ENCODE measurements around the gene UBA5. TPM values are rescaled to one million over a fixed set of nuclear protein-coding genes. Genes with fewer than 3 reads are reported as not detected.

Gene UBA5
- total RNA-seq, 1 donor from 2014 or later = 17.2 TPM

GRCh38 chr3:132654721-132655120 is 5.4 kb upstream of the UBA5 start:
- no peak for ATAC-seq

- no peak for ATAC-seq
Observed at GRCh38 chr3:132655471-132655870, 4.7 kb upstream of the UBA5 start.

- no peak for ATAC-seq
Observed at GRCh38 chr3:132657869-132658747, 2.0 kb upstream of the UBA5 start.

GRCh38 chr3:132659000-132659364 is 1.1 kb upstream of the UBA5 start:
- no peak for ATAC-seq

- peak; percentile 71 for ATAC-seq
Observed at GRCh38 chr3:132659365-132660051, 621 bp upstream of the UBA5 start, which contains the start of gene ACAD11. ACAD11 (minus strand) TSS chr3:132659809; CDS start chr3:132659751, 58 bp downstream.

GRCh38 chr3:132660811-132661070 is 612 bp downstream of the UBA5 start:
- peak; percentile 54 for ATAC-seq

GRCh38 chr3:132661101-132661500 is 972 bp downstream of the UBA5 start:
- no peak for ATAC-seq

GRCh38 chr3:132662212-132662611 is 2.1 kb downstream of the UBA5 start:
- no peak for ATAC-seq

- no peak for ATAC-seq
Observed at GRCh38 chr3:132665230-132665745, 5.2 kb downstream of the UBA5 start.

- ATAC-seq = no peak
Observed at GRCh38 chr3:132669256-132669777, 9.2 kb downstream of the UBA5 start.

GRCh38 chr3:132675408-132675807 is 15.3 kb downstream of the UBA5 start:
- ATAC-seq = no peak

- no peak for ATAC-seq
Observed at GRCh38 chr3:132679911-132680310, 19.8 kb downstream of the UBA5 start.

GRCh38 chr3:132681421-132681820 is 21.3 kb downstream of the UBA5 start:
- no peak for ATAC-seq

GRCh38 chr3:132682201-132682600 is 22.1 kb downstream of the UBA5 start:
- ATAC-seq = no peak

- ATAC-seq = no peak
Observed at GRCh38 chr3:132690040-132690439, 29.9 kb downstream of the UBA5 start.

- no peak for ATAC-seq
Observed at GRCh38 chr3:132694991-132695390, 34.9 kb downstream of the UBA5 start.

- no peak for ATAC-seq
Observed at GRCh38 chr3:132695422-132695821, 35.3 kb downstream of the UBA5 start.

GRCh38 chr3:132703733-132704132 is 43.6 kb downstream of the UBA5 start:
- no peak for ATAC-seq

GRCh38 chr3:132709761-132710160 is 49.6 kb downstream of the UBA5 start:
- no peak for ATAC-seq

GRCh38 chr3:132710311-132710710 is 50.2 kb downstream of the UBA5 start:
- ATAC-seq = no peak

GRCh38 chr3:132713977-132714727 is 54.0 kb downstream of the UBA5 start:
- ATAC-seq = no peak

GRCh38 chr3:132716372-132716771 is 56.2 kb downstream of the UBA5 start:
- no peak for ATAC-seq

- no peak for ATAC-seq
Observed at GRCh38 chr3:132720228-132720627, 60.1 kb downstream of the UBA5 start.
